H1 (cell line): ENCODE data around the gene RILP. TPM values are rescaled to one million over a fixed set of nuclear protein-coding genes. Genes with fewer than 3 reads are reported as not detected.

ENCODE experiments used
- MAFK ChIP-seq: IDR thresholded peaks from 2 replicates; pipeline ENCODE4 v1.6.1; 2012; ENCODE audit warnings: low read depth, mild to moderate bottlenecking, improper control_type of control experiment, low read length
- MAX ChIP-seq: IDR thresholded peaks from 2 replicates; pipeline ENCODE4 v1.6.1; 2012; ENCODE audit warnings: inconsistent platforms
- SUZ12 ChIP-seq: fragments of 200-600 bp; sonication (generic); IDR thresholded peaks from 2 replicates; pipeline ENCODE4 v1.6.1; 2012; ENCODE audit warnings: mild to moderate bottlenecking, inconsistent platforms, low read length, moderate library complexity, mixed read lengths
- polyA plus RNA-seq, 7 experiments: library from polyadenylated mRNA; depleted of rRNA in 3 of 7; stranded (reverse) in 5 of 7; unstranded in 2 of 7; fragments of >200 nt in 5 of 7; fragments of 200-250 nt in 2 of 7; gene quantifications; 1 replicate in 5 of 7; 2 replicates in 1 of 7; 4 replicates in 1 of 7; pipeline versions ENCODE4 v1.2.1 to v1.2.3, GENCODE V29; 2011 to 2013; ENCODE audit warnings: missing spikeins in 2 of 7, mixed read lengths in 2 of 7
- total RNA-seq: library from RNA; stranded (reverse); fragmentation: NEBNext Ultra II Directional; extraction: Animal tissue kit (Norgen Biotek cat#: 25700); gene quantifications from 2 replicates; pipeline ENCODE4 v1.2.1, GENCODE V29; 2021

RILP gene
- total and polyA plus RNA-seq, 2 of the 8 experiments (the other 6 are each of a cell fraction or from before 2014, with no cell fraction given) = 6.8 to 7.2 TPM

- TF ChIP-seq MAX (no peak), SUZ12 (no peak), MAFK (no peak)
Measured at GRCh38 chr17:1625581-1625980, 24.1 kb downstream of the RILP start (continued).
